WTC11 (cell line): ENCODE results near the gene SLC40A1. TPM values are rescaled to one million over a fixed set of nuclear protein-coding genes. Genes with fewer than 3 reads are reported as not detected.

Experiments used
- ATAC-seq: fragments of 200-7000 bp; cut with Tn5 transposase; 2 replicates; pipeline ENCODE4 v1.10.0; 2021; ENCODE audit warnings: mild to moderate bottlenecking, moderate library complexity
- CTCF ChIA-PET: fragments of 300-600 bp; sonication (Branson Sonifier 250); formaldehyde crosslinking; loops from one replicate; lab custom pipeline; 2021; ENCODE audit warnings: antibody characterized with exemption; lab: Charles Lee
- POLR2A ChIA-PET: fragments of 350-600 bp; sonication (Branson Sonifier 250); formaldehyde crosslinking; loops from one replicate; lab custom pipeline; 2021; ENCODE audit warnings: antibody characterized with exemption; lab: Charles Lee
- DNase-seq: peaks from one replicate; pipeline ENCODE4 v3.0.0; 2021; ENCODE audit warnings: low spot score
- H3K27ac Mint-ChIP-seq: 2 replicates; pipeline ENCODE4 v1.8.0; 2021; ENCODE audit warnings: mixed read lengths
- H3K27me3 Mint-ChIP-seq: 2 replicates; pipeline ENCODE4 v1.8.0; 2021; ENCODE audit warnings: low read depth, mild to moderate bottlenecking, moderate library complexity, mixed read lengths
- H3K36me3 Mint-ChIP-seq: 2 replicates; pipeline ENCODE4 v1.8.0; 2021; ENCODE audit warnings: mixed read lengths
- H3K4me1 Mint-ChIP-seq: 2 replicates; pipeline ENCODE4 v1.8.0; 2022; ENCODE audit warnings: mixed read lengths
- H3K4me3 Mint-ChIP-seq: 2 replicates; pipeline ENCODE4 v1.8.0; 2021; ENCODE audit warnings: mild to moderate bottlenecking, moderate library complexity, mixed read lengths
- H3K9me3 Mint-ChIP-seq: 2 replicates; pipeline ENCODE4 v1.8.0; 2021; ENCODE audit warnings: mixed read lengths
- ATF1 ChIP-seq: sonication (generic); formaldehyde crosslinking; IDR thresholded peaks from 2 replicates; pipeline ENCODE4 v1.8.1; 2023; ENCODE audit warnings: mild to moderate bottlenecking, moderate library complexity, missing genetic modification reagents
- CTCF ChIP-seq: fragments of 200-600 bp; IDR thresholded peaks from 2 replicates; pipeline ENCODE4 v1.8.0; 2022; ENCODE audit warnings: antibody characterized with exemption
- ELF4 ChIP-seq: sonication (generic); formaldehyde crosslinking; IDR thresholded peaks from 2 replicates; pipeline ENCODE4 v1.8.1; 2022; ENCODE audit warnings: low read depth, mild to moderate bottlenecking, moderate library complexity, missing genetic modification reagents
- ETV6 ChIP-seq: sonication (generic); formaldehyde crosslinking; IDR thresholded peaks from 2 replicates; pipeline ENCODE4 v1.8.1; 2022; ENCODE audit warnings: mild to moderate bottlenecking, missing genetic modification reagents
- GABPB1 ChIP-seq: sonication (generic); formaldehyde crosslinking; IDR thresholded peaks from 2 replicates; pipeline ENCODE4 v1.8.1; 2023; ENCODE audit warnings: mild to moderate bottlenecking, missing genetic modification reagents
- NFATC4 ChIP-seq: fragments of 250-450 bp; sonication (Bioruptor Pico); IDR thresholded peaks from 2 replicates; pipeline ENCODE4 v1.9.0; 2021; ENCODE audit warnings: mild to moderate bottlenecking
- NFYB ChIP-seq: sonication (generic); formaldehyde crosslinking; conservative IDR thresholded peaks from 2 replicates; pipeline ENCODE4 v1.8.0; 2022; ENCODE audit warnings: low read depth, missing genetic modification reagents
- NR1H2 ChIP-seq: sonication (generic); formaldehyde crosslinking; IDR thresholded peaks from 2 replicates; pipeline ENCODE4 v1.9.0; 2021; ENCODE audit warnings: mild to moderate bottlenecking, moderate library complexity, missing genetic modification reagents
- NR2C2 ChIP-seq: sonication (generic); formaldehyde crosslinking; IDR thresholded peaks from 2 replicates; pipeline ENCODE4 v1.8.0; 2022; ENCODE audit warnings: mild to moderate bottlenecking, missing genetic modification reagents
- NR3C1 ChIP-seq: sonication (generic); formaldehyde crosslinking; conservative IDR thresholded peaks from 2 replicates; pipeline ENCODE4 v1.8.1; 2023; ENCODE audit warnings: low read depth, mild to moderate bottlenecking, missing genetic modification reagents
- RELA ChIP-seq: sonication (generic); formaldehyde crosslinking; IDR thresholded peaks from 2 replicates; pipeline ENCODE4 v1.8.1; 2022; ENCODE audit warnings: missing genetic modification reagents, mild to moderate bottlenecking, borderline replicate concordance
- TEAD1 ChIP-seq: sonication (generic); formaldehyde crosslinking; IDR thresholded peaks from 2 replicates; pipeline ENCODE4 v1.8.0; 2022; ENCODE audit warnings: mild to moderate bottlenecking, missing genetic modification reagents
- TP53 ChIP-seq: sonication (generic); formaldehyde crosslinking; IDR thresholded peaks from 2 replicates; pipeline ENCODE4 v1.8.1; 2023; ENCODE audit warnings: mild to moderate bottlenecking, missing genetic modification reagents
- ZBTB21 ChIP-seq: sonication (generic); formaldehyde crosslinking; IDR thresholded peaks from 2 replicates; pipeline ENCODE4 v1.8.1; 2023; ENCODE audit warnings: mild to moderate bottlenecking, missing genetic modification reagents, borderline replicate concordance
- ZNF121 ChIP-seq: sonication (generic); formaldehyde crosslinking; IDR thresholded peaks from 2 replicates; pipeline ENCODE4 v1.8.0; 2023; ENCODE audit warnings: missing genetic modification reagents
- ZNF219 ChIP-seq: sonication (generic); formaldehyde crosslinking; IDR thresholded peaks from 2 replicates; pipeline ENCODE4 v1.8.0; 2023; ENCODE audit warnings: missing genetic modification reagents, mild to moderate bottlenecking, borderline replicate concordance
- ZSCAN18 ChIP-seq: fragments of 250-450 bp; sonication (Bioruptor Pico); IDR thresholded peaks from 2 replicates; pipeline ENCODE4 v2.1.2; 2022; ENCODE audit warnings: mild to moderate bottlenecking, moderate library complexity
- total RNA-seq: library from RNA; stranded (reverse); gene quantifications from 3 replicates; pipeline ENCODE4 v1.2.3, GENCODE V29; 2021
- TF ChIP-seq, protein P1 (sequence below): sonication (generic); formaldehyde crosslinking; IDR thresholded peaks from 2 replicates; pipeline ENCODE4 v1.8.1; 2022; ENCODE audit warnings: mild to moderate bottlenecking, missing genetic modification reagents, moderate library complexity, borderline replicate concordance
- TF ChIP-seq, protein P2 (sequence below): fragments of 250-450 bp; sonication (Bioruptor Pico); IDR thresholded peaks from 2 replicates; pipeline ENCODE4 v1.9.0; 2021; ENCODE audit warnings: mild to moderate bottlenecking
- TF ChIP-seq, protein P3 (sequence below): sonication (generic); formaldehyde crosslinking; IDR thresholded peaks from 2 replicates; pipeline ENCODE4 v1.8.1; 2022; ENCODE audit warnings: mild to moderate bottlenecking, moderate library complexity, missing genetic modification reagents
- TF ChIP-seq, protein P4 (sequence below): sonication (generic); formaldehyde crosslinking; IDR thresholded peaks from 2 replicates; pipeline ENCODE4 v1.8.0; 2023; ENCODE audit warnings: missing genetic modification reagents
- TF ChIP-seq, protein P5 (sequence below): fragments of 250-450 bp; sonication (Bioruptor Pico); conservative IDR thresholded peaks from 2 replicates; pipeline ENCODE4 v1.9.0; 2021; ENCODE audit warnings: mild to moderate bottlenecking
- TF ChIP-seq, protein P6 (sequence below): sonication (generic); formaldehyde crosslinking; IDR thresholded peaks from 2 replicates; pipeline ENCODE4 v1.8.0; 2022; ENCODE audit warnings: mild to moderate bottlenecking, missing genetic modification reagents

SLC40A1 gene
- total RNA-seq, 1 experiment from 2014 or later, result 0.57 TPM

DNA sequence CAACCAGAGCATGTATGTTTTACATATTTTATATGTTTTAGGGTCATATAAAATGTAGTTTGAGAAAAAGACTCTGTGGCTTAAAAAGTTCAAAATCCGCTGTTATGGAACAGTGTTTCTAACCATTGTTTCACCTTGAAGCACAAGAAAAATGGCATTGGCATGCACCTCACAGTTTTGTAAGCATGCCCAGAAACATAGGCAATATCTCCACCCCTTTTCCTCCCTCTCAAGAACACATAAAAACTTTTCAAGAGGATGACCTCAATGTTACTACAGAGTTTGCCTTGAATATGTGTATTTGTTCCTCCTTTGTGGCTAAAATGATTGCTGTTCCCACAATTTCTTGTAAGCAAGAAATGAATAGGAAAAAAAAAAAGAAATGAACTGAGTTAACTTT is 29.3 kb upstream of the SLC40A1 start:
- POLR2A ChIA-PET, result no interaction called here
- no peak overlapping the region for H3K27ac Mint-ChIP-seq
- CTCF ChIA-PET, result no interaction called here

GRCh38 chr2:189609423-189609816 is 28.8 kb upstream of the SLC40A1 start:
- Mint-ChIP-seq H3K4me3 (no peak overlapping the region), H3K36me3 (no peaks in the 10 kb centered on the region), H3K9me3 (no peaks in the 10 kb centered on the region), H3K27me3 (no peaks in the 10 kb centered on the region), H3K4me1 (peaks cover 4% of the 10 kb centered on the region; the same call in 1 of the 2 replicates), H3K27ac (no peak overlapping the region)
- ChIA-PET POLR2A (no interaction called here), CTCF (no interaction called here)
- no peak for ATAC-seq
- DNase-seq, result no peak
- TF ChIP-seq RELA (CRISPR knock-in tag) (no peak), NR3C1 (CRISPR knock-in tag) (no peak), NR1H2 (CRISPR knock-in tag) (no peak), NFYB (no peak), ELF4 (CRISPR knock-in tag) (no peak), ATF1 (no peak), TP53 (no peak)
- TF ChIP-seq, protein P1, sequence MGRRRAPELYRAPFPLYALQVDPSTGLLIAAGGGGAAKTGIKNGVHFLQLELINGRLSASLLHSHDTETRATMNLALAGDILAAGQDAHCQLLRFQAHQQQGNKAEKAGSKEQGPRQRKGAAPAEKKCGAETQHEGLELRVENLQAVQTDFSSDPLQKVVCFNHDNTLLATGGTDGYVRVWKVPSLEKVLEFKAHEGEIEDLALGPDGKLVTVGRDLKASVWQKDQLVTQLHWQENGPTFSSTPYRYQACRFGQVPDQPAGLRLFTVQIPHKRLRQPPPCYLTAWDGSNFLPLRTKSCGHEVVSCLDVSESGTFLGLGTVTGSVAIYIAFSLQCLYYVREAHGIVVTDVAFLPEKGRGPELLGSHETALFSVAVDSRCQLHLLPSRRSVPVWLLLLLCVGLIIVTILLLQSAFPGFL, result no peak
- TF ChIP-seq, protein P2, sequence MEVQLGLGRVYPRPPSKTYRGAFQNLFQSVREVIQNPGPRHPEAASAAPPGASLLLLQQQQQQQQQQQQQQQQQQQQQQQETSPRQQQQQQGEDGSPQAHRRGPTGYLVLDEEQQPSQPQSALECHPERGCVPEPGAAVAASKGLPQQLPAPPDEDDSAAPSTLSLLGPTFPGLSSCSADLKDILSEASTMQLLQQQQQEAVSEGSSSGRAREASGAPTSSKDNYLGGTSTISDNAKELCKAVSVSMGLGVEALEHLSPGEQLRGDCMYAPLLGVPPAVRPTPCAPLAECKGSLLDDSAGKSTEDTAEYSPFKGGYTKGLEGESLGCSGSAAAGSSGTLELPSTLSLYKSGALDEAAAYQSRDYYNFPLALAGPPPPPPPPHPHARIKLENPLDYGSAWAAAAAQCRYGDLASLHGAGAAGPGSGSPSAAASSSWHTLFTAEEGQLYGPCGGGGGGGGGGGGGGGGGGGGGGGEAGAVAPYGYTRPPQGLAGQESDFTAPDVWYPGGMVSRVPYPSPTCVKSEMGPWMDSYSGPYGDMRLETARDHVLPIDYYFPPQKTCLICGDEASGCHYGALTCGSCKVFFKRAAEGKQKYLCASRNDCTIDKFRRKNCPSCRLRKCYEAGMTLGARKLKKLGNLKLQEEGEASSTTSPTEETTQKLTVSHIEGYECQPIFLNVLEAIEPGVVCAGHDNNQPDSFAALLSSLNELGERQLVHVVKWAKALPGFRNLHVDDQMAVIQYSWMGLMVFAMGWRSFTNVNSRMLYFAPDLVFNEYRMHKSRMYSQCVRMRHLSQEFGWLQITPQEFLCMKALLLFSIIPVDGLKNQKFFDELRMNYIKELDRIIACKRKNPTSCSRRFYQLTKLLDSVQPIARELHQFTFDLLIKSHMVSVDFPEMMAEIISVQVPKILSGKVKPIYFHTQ (CRISPR knock-in tag), result no peak

More for the DNA sequence above, 29.3 kb upstream of the SLC40A1 start:
- Mint-ChIP-seq H3K27me3 (no peaks in the 10 kb centered on the region), H3K36me3 (no peaks in the 10 kb centered on the region), H3K4me3 (no peak overlapping the region), H3K9me3 (no peaks in the 10 kb centered on the region), H3K4me1 (peaks cover 4% of the 10 kb centered on the region; the same call in 1 of the 2 replicates)
- DNase-seq (no peak), ATAC-seq (no peak)
- TF ChIP-seq, protein P3, sequence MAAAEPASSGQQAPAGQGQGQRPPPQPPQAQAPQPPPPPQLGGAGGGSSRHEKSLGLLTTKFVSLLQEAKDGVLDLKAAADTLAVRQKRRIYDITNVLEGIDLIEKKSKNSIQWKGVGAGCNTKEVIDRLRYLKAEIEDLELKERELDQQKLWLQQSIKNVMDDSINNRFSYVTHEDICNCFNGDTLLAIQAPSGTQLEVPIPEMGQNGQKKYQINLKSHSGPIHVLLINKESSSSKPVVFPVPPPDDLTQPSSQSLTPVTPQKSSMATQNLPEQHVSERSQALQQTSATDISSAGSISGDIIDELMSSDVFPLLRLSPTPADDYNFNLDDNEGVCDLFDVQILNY (CRISPR knock-in tag), result no peak
- TF ChIP-seq ETV6 (CRISPR knock-in tag), result no peak
- no peak for TF ChIP-seq NFATC4 (CRISPR knock-in tag)
- no peak for TF ChIP-seq NR2C2 (CRISPR knock-in tag)
- TF ChIP-seq, protein P4, sequence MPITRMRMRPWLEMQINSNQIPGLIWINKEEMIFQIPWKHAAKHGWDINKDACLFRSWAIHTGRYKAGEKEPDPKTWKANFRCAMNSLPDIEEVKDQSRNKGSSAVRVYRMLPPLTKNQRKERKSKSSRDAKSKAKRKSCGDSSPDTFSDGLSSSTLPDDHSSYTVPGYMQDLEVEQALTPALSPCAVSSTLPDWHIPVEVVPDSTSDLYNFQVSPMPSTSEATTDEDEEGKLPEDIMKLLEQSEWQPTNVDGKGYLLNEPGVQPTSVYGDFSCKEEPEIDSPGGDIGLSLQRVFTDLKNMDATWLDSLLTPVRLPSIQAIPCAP (CRISPR knock-in tag), result no peak
- TF ChIP-seq TEAD1 (CRISPR knock-in tag), result no peak
- no peak for TF ChIP-seq ZNF219 (CRISPR knock-in tag)
- no peak for TF ChIP-seq RELA (CRISPR knock-in tag)
- TF ChIP-seq ZNF121 (CRISPR knock-in tag), result no peak
- TF ChIP-seq GABPB1 (CRISPR knock-in tag), result no peak
- TF ChIP-seq NR1H2 (CRISPR knock-in tag), result no peak
- no peak for TF ChIP-seq ZBTB21
- TF ChIP-seq, protein P5, sequence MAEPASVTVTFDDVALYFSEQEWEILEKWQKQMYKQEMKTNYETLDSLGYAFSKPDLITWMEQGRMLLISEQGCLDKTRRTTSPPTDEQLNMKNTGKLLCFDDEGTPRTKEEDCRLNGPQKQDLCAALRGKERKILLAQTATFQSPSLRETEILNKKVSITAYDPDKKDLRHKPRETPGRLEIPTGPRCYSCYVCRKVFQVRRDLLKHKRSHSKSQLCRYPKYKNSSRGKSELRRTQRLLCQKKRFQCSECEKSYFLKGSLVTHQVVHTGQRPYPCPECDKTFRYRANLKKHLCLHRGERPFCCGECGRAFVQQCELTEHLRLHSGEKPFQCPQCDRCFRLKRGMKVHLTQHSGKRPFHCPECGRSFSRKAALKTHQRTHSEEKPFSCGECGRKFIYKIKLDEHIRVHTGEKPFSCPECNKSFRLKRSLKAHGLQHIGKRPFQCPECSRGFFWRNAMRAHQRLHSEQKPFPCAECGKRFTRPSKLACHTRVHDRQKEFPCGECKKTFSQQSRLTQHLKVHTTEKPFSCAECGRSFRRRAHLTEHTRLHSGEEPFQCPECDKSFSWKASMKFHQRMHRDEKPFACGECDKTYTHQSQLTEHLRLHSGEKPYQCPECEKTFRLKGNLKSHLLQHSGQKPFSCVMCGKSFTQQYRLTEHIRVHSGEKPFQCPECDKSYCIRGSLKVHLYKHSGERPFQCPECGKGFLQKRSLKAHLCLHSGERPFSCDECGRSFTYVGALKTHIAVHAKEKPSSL (CRISPR knock-in tag), result no peak
- no peak for TF ChIP-seq ZSCAN18 (CRISPR knock-in tag)
- TF ChIP-seq TP53, result no peak
- TF ChIP-seq, protein P6, sequence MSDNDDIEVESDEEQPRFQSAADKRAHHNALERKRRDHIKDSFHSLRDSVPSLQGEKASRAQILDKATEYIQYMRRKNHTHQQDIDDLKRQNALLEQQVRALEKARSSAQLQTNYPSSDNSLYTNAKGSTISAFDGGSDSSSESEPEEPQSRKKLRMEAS (CRISPR knock-in tag), result no peak
- TF ChIP-seq CTCF, result no peak
